LHCN-M2 (cell line): Measurements from ENCODE around the gene COL23A1. TPM values are rescaled to one million over a fixed set of nuclear protein-coding genes. Genes with fewer than 3 reads are reported as not detected.

ENCODE experiments used
- DNase-seq: peaks from one replicate; pipeline ENCODE4 v3.0.0-alpha.2; 2012; ENCODE audit warnings: low read depth
- total RNA-seq: library from RNA; depleted of rRNA; stranded (reverse); fragments of >200 nt; gene quantifications from 2 replicates; pipeline ENCODE4 v1.2.3, GENCODE V29; 2014

Gene COL23A1
- total RNA-seq, 1 experiment from 2014 or later = not detected

GRCh38 chr5:178462816-178463215 is 127.4 kb downstream of the COL23A1 start:
- no peak for DNase-seq

GRCh38 chr5:178462076-178462475 is 128.1 kb downstream of the COL23A1 start:
- DNase-seq = no peak

- DNase-seq = peak; percentile 5
Observed at GRCh38 chr5:178461004-178461730, 129.0 kb downstream of the COL23A1 start.

GRCh38 chr5:178460598-178460997 is 129.6 kb downstream of the COL23A1 start:
- DNase-seq = no peak

- no peak for DNase-seq
Observed at GRCh38 chr5:178460174-178460573, 130.0 kb downstream of the COL23A1 start.

GRCh38 chr5:178458140-178458539 is 132.1 kb downstream of the COL23A1 start:
- no peak for DNase-seq

GRCh38 chr5:178457471-178457870 is 132.7 kb downstream of the COL23A1 start:
- DNase-seq = no peak

- DNase-seq = no peak
Observed at GRCh38 chr5:178455480-178455835, 134.7 kb downstream of the COL23A1 start.

- DNase-seq = no peak
Observed at GRCh38 chr5:178454821-178455479, 135.2 kb downstream of the COL23A1 start.

GRCh38 chr5:178454303-178454702 is 135.9 kb downstream of the COL23A1 start:
- no peak for DNase-seq

- DNase-seq = no peak
Observed at GRCh38 chr5:178453224-178453623, 137.0 kb downstream of the COL23A1 start.

GRCh38 chr5:178450121-178451028 is 139.8 kb downstream of the COL23A1 start:
- DNase-seq = no peak

- DNase-seq = no peak
Observed at GRCh38 chr5:178449163-178450070, 140.8 kb downstream of the COL23A1 start.

GRCh38 chr5:178445534-178445933 is 144.7 kb downstream of the COL23A1 start:
- DNase-seq = no peak

GRCh38 chr5:178442405-178443257 is 147.6 kb downstream of the COL23A1 start:
- no peak for DNase-seq

GRCh38 chr5:178441486-178442270 is 148.5 kb downstream of the COL23A1 start:
- DNase-seq = no peak

GRCh38 chr5:178440181-178440580 is 150.0 kb downstream of the COL23A1 start:
- DNase-seq = no peak

- no peak for DNase-seq
Observed at GRCh38 chr5:178439493-178440180, 150.6 kb downstream of the COL23A1 start.

GRCh38 chr5:178438796-178439195 is 151.4 kb downstream of the COL23A1 start:
- DNase-seq = no peak
